H1 (cell line): ENCODE results near the gene OGFOD1. TPM values are rescaled to one million over a fixed set of nuclear protein-coding genes. Genes with fewer than 3 reads are reported as not detected.

Experiments used
- CTCF ChIA-PET: fragments of 300-600 bp; sonication (Branson Sonifier 250); formaldehyde crosslinking; loops from one replicate; lab custom pipeline; 2021; ENCODE audit not compliant: partially characterized antibody; lab: Charles Lee
- POLR2A ChIA-PET: fragments of 300-600 bp; sonication (Branson Sonifier 250); formaldehyde crosslinking; loops from one replicate; lab custom pipeline; 2021; ENCODE audit warnings: inconsistent platforms; ENCODE audit not compliant: partially characterized antibody; lab: Charles Lee
- DNase-seq, 2 experiments: peaks; one replicate each; pipeline versions ENCODE4 v3.0.0 to v3.0.0-alpha.2; 2010 to 2022; ENCODE audit warnings: low spot score in 2 of 2, low read depth in 1 of 2, mixed read lengths in 1 of 2
- FAIRE-seq: peaks from 2 replicates; lab custom pipeline; 2011; peaks lifted over from hg19 to GRCh38; lab: Jason Lieb, UNC
- H2AFZ ChIP-seq: 2 replicates; pipeline ENCODE4 v1.8.1; 2012; ENCODE audit warnings: low read length, inconsistent platforms
- H2AK5ac ChIP-seq: 2 replicates; pipeline ENCODE4 v1.6.1; 2013; ENCODE audit warnings: low read depth, low read length
- H2BK120ac ChIP-seq: replicated peaks from 2 replicates; pipeline ENCODE3; 2013; ENCODE audit warnings: low read depth, low read length, inconsistent platforms
- H2BK12ac ChIP-seq: 2 replicates; pipeline ENCODE4 v1.6.1; 2013; ENCODE audit warnings: low read depth, low read length
- H2BK15ac ChIP-seq: 2 replicates; pipeline ENCODE4 v1.6.1; 2013; ENCODE audit warnings: low read length
- H2BK20ac ChIP-seq: 2 replicates; pipeline ENCODE4 v1.6.1; 2013; ENCODE audit warnings: low read length
- H2BK5ac ChIP-seq: 2 replicates; pipeline ENCODE4 v1.6.1; 2013; ENCODE audit warnings: low read depth, low read length
- H3K14ac ChIP-seq: 2 replicates; pipeline ENCODE4 v1.6.1; 2013; ENCODE audit warnings: inconsistent platforms; ENCODE audit not compliant: insufficient read length
- H3K18ac ChIP-seq: 2 replicates; pipeline ENCODE4 v1.6.1; 2013; ENCODE audit warnings: low read length; ENCODE audit errors: extremely low read depth
- H3K23ac ChIP-seq: 2 replicates; pipeline ENCODE4 v1.6.1; 2013; ENCODE audit warnings: inconsistent platforms; ENCODE audit not compliant: insufficient read length
- H3K23me2 ChIP-seq: 2 replicates; pipeline ENCODE4 v1.6.1; 2013; ENCODE audit warnings: low read depth, low read length
- H3K27ac ChIP-seq: 2 replicates; pipeline ENCODE4 v1.6.1; 2011; ENCODE audit warnings: low read depth, low read length, inconsistent platforms
- H3K27me3 ChIP-seq, 4 experiments: replicated peaks in 1 of 4; 1 replicate in 1 of 4; 2 replicates in 3 of 4; pipeline versions ENCODE4 v1.6.1 to v1.8.1; 2011 to 2013; ENCODE audit warnings: low read length in 3 of 4, mild to moderate bottlenecking in 3 of 4, inconsistent platforms in 2 of 4, mixed read lengths in 2 of 4, moderate library complexity in 1 of 4; ENCODE audit not compliant: control insufficient read depth in 3 of 4, insufficient read depth in 3 of 4; ENCODE audit errors: extremely low read depth in 1 of 4
- H3K36me3 ChIP-seq, 4 experiments: 2 replicates each; pipeline versions ENCODE4 v1.6.1 to v1.8.1; 2011 to 2013; ENCODE audit warnings: mild to moderate bottlenecking in 4 of 4, low read length in 3 of 4, moderate library complexity in 2 of 4, control low read depth in 1 of 4, inconsistent platforms in 1 of 4; ENCODE audit not compliant: insufficient read depth in 4 of 4, control insufficient read depth in 2 of 4
- H3K4ac ChIP-seq: replicated peaks from 2 replicates; pipeline ENCODE3; 2013; ENCODE audit warnings: low read length, low read depth, mixed read lengths, inconsistent platforms; ENCODE audit not compliant: insufficient read length
- H3K4me1 ChIP-seq, 4 experiments: replicated peaks in 1 of 4; 1 replicate in 1 of 4; 2 replicates in 3 of 4; pipeline versions ENCODE4 v1.6.1 to v1.8.1; 2011 to 2013; ENCODE audit warnings: low read length in 3 of 4, inconsistent platforms in 2 of 4, mixed read lengths in 1 of 4; ENCODE audit not compliant: insufficient read depth in 4 of 4, control insufficient read depth in 3 of 4
- H3K4me2 ChIP-seq, 2 experiments: 2 replicates each; pipeline versions ENCODE4 v1.6.1 to v1.8.1; 2011 to 2013; ENCODE audit warnings: low read depth in 2 of 2, low read length in 2 of 2, control low read depth in 1 of 2, inconsistent platforms in 1 of 2, mild to moderate bottlenecking in 1 of 2; ENCODE audit not compliant: insufficient read depth in 1 of 2
- H3K4me3 ChIP-seq, 4 experiments: fragments of 200-600, 300-600 bp in 1 of 4; sonication (generic), shearing (Covaris generic), sonication (Bioruptor Twin) in 1 of 4; 2 replicates each; pipeline versions ENCODE4 v1.5.1 to v1.8.1; 2011 to 2016; ENCODE audit warnings: low read length in 4 of 4, low read depth in 3 of 4, control low read depth in 2 of 4, inconsistent platforms in 2 of 4, mild to moderate bottlenecking in 2 of 4, mixed read lengths in 1 of 4, moderate library complexity in 1 of 4; ENCODE audit not compliant: insufficient read depth in 2 of 4; ENCODE audit errors: extremely low read depth in 1 of 4
- H3K56ac ChIP-seq: replicated peaks from 2 replicates; pipeline ENCODE3; 2013; ENCODE audit warnings: low read depth, mild to moderate bottlenecking, mixed read lengths, low read length, inconsistent platforms; ENCODE audit not compliant: insufficient read length
- H3K79me1 ChIP-seq: 2 replicates; pipeline ENCODE4 v1.6.1; 2013; ENCODE audit warnings: low read depth, low read length, control low read depth
- H3K79me2 ChIP-seq, 2 experiments: 2 replicates each; pipeline versions ENCODE4 v1.6.1 to v1.8.1; 2012 to 2013; ENCODE audit warnings: low read length in 2 of 2, mild to moderate bottlenecking in 2 of 2, inconsistent platforms in 1 of 2; ENCODE audit not compliant: insufficient read depth in 2 of 2, control insufficient read depth in 1 of 2
- H3K9ac ChIP-seq, 4 experiments: replicated peaks in 1 of 4; 1 replicate in 1 of 4; 2 replicates in 3 of 4; pipeline versions ENCODE4 v1.6.1 to v1.8.1; 2011 to 2013; ENCODE audit warnings: low read depth in 3 of 4, low read length in 3 of 4, control low read depth in 2 of 4, mild to moderate bottlenecking in 2 of 4, moderate library complexity in 2 of 4, inconsistent platforms in 1 of 4; ENCODE audit errors: extremely low read depth in 1 of 4
- H3K9me3 ChIP-seq, 2 experiments: 2 replicates each; pipeline versions ENCODE4 v1.6.1 to v1.8.1; 2012 to 2013; ENCODE audit warnings: mild to moderate bottlenecking in 2 of 2, moderate library complexity in 2 of 2, control low read depth in 1 of 2, inconsistent platforms in 1 of 2, low read depth in 1 of 2, low read length in 1 of 2, mixed read lengths in 1 of 2; ENCODE audit not compliant: insufficient read depth in 2 of 2
- H4K20me1 ChIP-seq, 2 experiments: replicated peaks in 1 of 2; 2 replicates each; pipeline versions ENCODE3 to v1.8.1; 2011 to 2013; ENCODE audit warnings: inconsistent platforms in 2 of 2, low read length in 2 of 2, mild to moderate bottlenecking in 1 of 2; ENCODE audit not compliant: insufficient read depth in 2 of 2, control insufficient read depth in 1 of 2
- H4K5ac ChIP-seq: 2 replicates; pipeline ENCODE4 v1.6.1; 2013; ENCODE audit warnings: low read length, low read depth, mixed read lengths, inconsistent platforms; ENCODE audit not compliant: insufficient read length
- H4K8ac ChIP-seq: 2 replicates; pipeline ENCODE4 v1.8.0; 2013; ENCODE audit warnings: mild to moderate bottlenecking, moderate library complexity, low read length, inconsistent platforms; ENCODE audit not compliant: insufficient read depth; ENCODE audit errors: extremely low read depth
- H4K91ac ChIP-seq: replicated peaks from 2 replicates; pipeline ENCODE3; 2013; ENCODE audit warnings: low read length, mixed read lengths, inconsistent platforms; ENCODE audit not compliant: insufficient read length
- ASH2L ChIP-seq: fragments of 200-600, 300-600 bp; sonication (generic); IDR thresholded peaks from one replicate; pipeline ENCODE4 v1.7.1; 2017; ENCODE audit warnings: low read length
- BACH1 ChIP-seq: IDR thresholded peaks from 2 replicates; pipeline ENCODE4 v1.6.1; 2012; ENCODE audit warnings: low read length, improper control_type of control experiment
- CEBPB ChIP-seq: IDR thresholded peaks from 2 replicates; pipeline ENCODE4 v1.6.1; 2012; ENCODE audit warnings: low read depth, low read length
- CHD1 ChIP-seq: IDR thresholded peaks from 2 replicates; pipeline ENCODE4 v1.6.1; 2012; ENCODE audit warnings: low read depth, low read length, improper control_type of control experiment
- CHD2 ChIP-seq: IDR thresholded peaks from 2 replicates; pipeline ENCODE4 v1.6.1; 2012; ENCODE audit warnings: low read length, improper control_type of control experiment
- EZH2 ChIP-seq: fragments of 200-600 bp; sonication (generic); IDR thresholded peaks from 2 replicates; pipeline ENCODE4 v1.7.1; 2012; ENCODE audit warnings: low read depth, mild to moderate bottlenecking, moderate library complexity, low read length, inconsistent platforms; ENCODE audit not compliant: severe bottlenecking
- HDAC6 ChIP-seq: IDR thresholded peaks from one replicate; pipeline ENCODE4 v1.7.1; 2012; ENCODE audit warnings: low read depth, mild to moderate bottlenecking, inconsistent platforms, low read length, moderate library complexity
- KDM1A ChIP-seq: fragments of 200-600, 300-600 bp; sonication (generic); IDR thresholded peaks from 2 replicates; pipeline ENCODE4 v1.7.1; 2016; ENCODE audit warnings: mild to moderate bottlenecking, low read length, borderline replicate concordance
- MAFK ChIP-seq: IDR thresholded peaks from 2 replicates; pipeline ENCODE4 v1.6.1; 2012; ENCODE audit warnings: low read depth, mild to moderate bottlenecking, improper control_type of control experiment, low read length
- RFX5 ChIP-seq: IDR thresholded peaks from 2 replicates; pipeline ENCODE4 v1.6.1; 2011; ENCODE audit warnings: low read depth, low read length, improper control_type of control experiment, borderline replicate concordance
- RXRA ChIP-seq: IDR thresholded peaks from 2 replicates; pipeline ENCODE4 v1.6.1; 2011; ENCODE audit warnings: low read depth, mild to moderate bottlenecking, low read length, moderate library complexity; ENCODE audit not compliant: insufficient read depth
- SIN3A ChIP-seq, 2 experiments: IDR thresholded peaks in 1 of 2; conservative IDR thresholded peaks in 1 of 2; 2 replicates each; pipeline ENCODE4 v1.6.1; 2011 to 2012; ENCODE audit warnings: low read length in 2 of 2, improper control_type of control experiment in 1 of 2, low read depth in 1 of 2, mild to moderate bottlenecking in 1 of 2
- SRF ChIP-seq: IDR thresholded peaks from 2 replicates; pipeline ENCODE4 v1.6.1; 2011; ENCODE audit warnings: mild to moderate bottlenecking, low read depth, low read length, moderate library complexity
- WGBS, 2 experiments: shearing (Covaris generic) in 1 of 2; methylation state at CpG; one replicate each; pipeline versions ENCODE4 v1.1.6 to v1.1.7; 2013 to 2015; ENCODE audit warnings: low lambda C conversion rate in 2 of 2, mixed read lengths in 2 of 2, inconsistent platforms in 1 of 2, low coverage in 1 of 2, missing lambda C conversion rate in 1 of 2; ENCODE audit not compliant: insufficient replicate concordance in 2 of 2, insufficient coverage in 1 of 2, insufficient read length in 1 of 2; ENCODE audit errors: extremely low coverage in 1 of 2, missing lambda C conversion rate in 1 of 2; 5-methylcytosine and 5-hydroxymethylcytosine counted together
- polyA plus RNA-seq, 7 experiments: library from polyadenylated mRNA; depleted of rRNA in 3 of 7; stranded (reverse) in 5 of 7; unstranded in 2 of 7; fragments of >200 nt in 5 of 7; fragments of 200-250 nt in 2 of 7; gene quantifications; 1 replicate in 5 of 7; 2 replicates in 1 of 7; 4 replicates in 1 of 7; pipeline versions ENCODE4 v1.2.1 to v1.2.3, GENCODE V29; 2011 to 2013; ENCODE audit warnings: missing spikeins in 2 of 7, mixed read lengths in 2 of 7
- total RNA-seq: library from RNA; stranded (reverse); fragmentation: NEBNext Ultra II Directional; extraction: Animal tissue kit (Norgen Biotek cat#: 25700); gene quantifications from 2 replicates; pipeline ENCODE4 v1.2.1, GENCODE V29; 2021
- TF ChIP-seq, protein P1 (sequence below): IDR thresholded peaks from 2 replicates; pipeline ENCODE4 v1.6.1; 2012; ENCODE audit warnings: inconsistent platforms

OGFOD1 gene
- total and polyA plus RNA-seq, 2 of the 8 experiments (the other 6 are each of a cell fraction or from before 2014, with no cell fraction given), result 24.6 to 61.4 TPM

DNA sequence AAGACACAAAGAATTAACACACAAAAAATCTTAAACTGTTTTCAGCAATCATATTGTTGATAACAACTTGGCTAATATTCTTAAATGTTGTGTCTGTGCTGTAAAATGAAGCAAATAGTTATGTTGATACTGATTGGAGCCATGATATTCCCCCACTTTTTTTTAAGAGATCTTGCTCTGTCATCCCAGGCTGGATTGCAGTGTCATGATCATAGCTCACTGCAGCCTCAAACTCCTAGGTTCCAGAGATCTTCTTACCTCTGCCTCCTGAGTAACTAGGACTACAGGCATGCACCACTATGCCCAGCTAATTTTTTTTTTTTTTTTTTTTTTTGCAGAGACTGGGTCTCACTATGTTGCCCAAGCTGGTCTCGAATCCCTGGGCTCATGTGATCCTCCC is 42.5 kb downstream of the OGFOD1 start:
- Histone ChIP-seq H2BK120ac (no peak overlapping the region), H2BK12ac (no peak overlapping the region), H3K79me1 (no peaks in the 10 kb centered on the region), H3K9ac (no peak overlapping the region), H3K36me3 (no peaks in the 10 kb centered on the region), H3K4me3 (no peak overlapping the region), H3K27ac (no peak overlapping the region), H2AFZ (no peak overlapping the region), H3K9me3 (no peaks in the 10 kb centered on the region), H3K18ac (no peak overlapping the region), H3K4me2 (no peak overlapping the region), H3K23me2 (no peaks in the 10 kb centered on the region), H2AK5ac (no peak overlapping the region), H2BK20ac (no peak overlapping the region), H3K56ac (no peak overlapping the region), H2BK5ac (no peak overlapping the region), H3K4me1 (no peaks in the 10 kb centered on the region), H4K20me1 (no peaks in the 10 kb centered on the region), H3K14ac (no peak overlapping the region), H4K8ac (no peak overlapping the region), H4K91ac (no peak overlapping the region), H3K23ac (no peak overlapping the region), H3K27me3 (no peaks in the 10 kb centered on the region), H3K79me2 (no peaks in the 10 kb centered on the region), H3K4ac (no peak overlapping the region), H4K5ac (no peak overlapping the region), H2BK15ac (no peak overlapping the region)
- FAIRE-seq (no peak), DNase-seq (no peak)
- POLR2A ChIA-PET, result no interaction called here
- 80% methylated on average over 1 of the region's 1 CpG; no CpG with 5 or more reads in 1 of the 2 experiments for WGBS, 2 experiments
- TF ChIP-seq EZH2 (no peak), CEBPB (no peak), SRF (no peak), ASH2L (no peak), RXRA (no peak), SIN3A (conservative IDR thresholded peaks at IDR 0.05 in 1 of 2, IDR thresholded peaks at IDR 0.05 in 1 of 2; ENCODE audit: low read depth in 1 of 2, low read length in 2 of 2) (no peak), BACH1 (no peak), KDM1A (no peak), CHD1 (no peak), RFX5 (no peak), MAFK (no peak), CHD2 (no peak), HDAC6 (no peak)
- TF ChIP-seq, protein P1, sequence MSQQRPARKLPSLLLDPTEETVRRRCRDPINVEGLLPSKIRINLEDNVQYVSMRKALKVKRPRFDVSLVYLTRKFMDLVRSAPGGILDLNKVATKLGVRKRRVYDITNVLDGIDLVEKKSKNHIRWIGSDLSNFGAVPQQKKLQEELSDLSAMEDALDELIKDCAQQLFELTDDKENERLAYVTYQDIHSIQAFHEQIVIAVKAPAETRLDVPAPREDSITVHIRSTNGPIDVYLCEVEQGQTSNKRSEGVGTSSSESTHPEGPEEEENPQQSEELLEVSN, result no peak
- CTCF ChIA-PET, result no interaction called here
